Measurements from ENCODE around the gene STK26.
"Not testable (repeated sequence)": the region's sequence is repeated elsewhere in the genome, so short reads cannot be mapped to it uniquely, and the experiment has no call there.

The STK26 gene

DNA sequence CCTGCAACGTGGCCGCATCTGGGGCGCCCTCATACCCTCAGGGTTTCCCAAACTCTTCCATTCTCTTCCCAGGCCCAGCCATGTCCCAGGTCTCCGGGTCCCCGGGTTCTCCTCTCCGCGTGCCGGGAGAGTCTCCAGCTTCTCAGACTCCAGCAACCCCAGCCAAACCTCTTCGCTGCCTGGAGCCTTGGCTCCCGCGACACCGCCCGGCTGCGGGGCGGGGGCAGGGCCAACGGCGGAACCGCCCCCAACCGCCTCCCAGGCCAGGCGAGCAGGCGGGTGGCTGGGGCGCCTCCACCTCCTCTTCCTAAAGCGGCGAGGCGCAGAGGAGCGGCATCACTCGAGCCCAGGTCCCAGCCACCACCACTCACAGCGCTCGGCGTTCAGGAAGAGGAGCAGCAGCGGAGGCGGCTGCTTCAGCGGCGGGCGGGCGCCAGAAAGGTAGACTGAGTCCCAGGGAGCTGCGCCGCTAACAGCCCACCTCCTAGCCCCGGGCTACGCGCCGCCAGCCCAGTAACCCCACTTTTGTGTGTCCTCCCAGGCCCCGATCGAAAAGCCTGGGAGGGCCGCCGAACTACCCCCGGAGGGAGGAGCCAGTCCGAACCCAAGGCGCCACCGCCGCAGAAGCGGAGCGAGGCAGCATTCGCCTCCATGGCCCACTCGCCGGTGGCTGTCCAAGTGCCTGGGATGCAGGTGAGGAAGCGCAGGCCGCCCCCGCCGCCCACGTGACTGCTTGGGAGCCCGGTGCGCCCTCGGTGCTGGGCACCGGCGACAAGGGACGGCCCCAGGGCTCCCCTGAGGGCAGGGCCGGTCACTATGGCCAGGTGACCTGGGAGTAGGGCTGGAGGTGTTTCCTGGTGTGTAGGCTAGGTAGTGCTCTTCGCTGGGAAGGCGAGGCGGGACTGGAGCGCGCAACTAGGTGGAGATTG, at the start of gene STK26:
Gene STK26, plus strand, starts transcription at position 336 of the 929 bp plus-strand sequence. Its CDS starts 316 bp downstream, at position 652.
- DNase-seq = peak in 1 of 2 experiments; percentile 29

- DNase-seq = no peak
These were observed 47.3 kb upstream of the STK26 start for GRCh38 chrX:131975851-131976250.

- DNase-seq = no peak
These were observed 45.5 kb upstream of the STK26 start for GRCh38 chrX:131977619-131978018.

- no peak for DNase-seq
These were observed 44.0 kb upstream of the STK26 start for GRCh38 chrX:131979116-131979515.

DNA sequence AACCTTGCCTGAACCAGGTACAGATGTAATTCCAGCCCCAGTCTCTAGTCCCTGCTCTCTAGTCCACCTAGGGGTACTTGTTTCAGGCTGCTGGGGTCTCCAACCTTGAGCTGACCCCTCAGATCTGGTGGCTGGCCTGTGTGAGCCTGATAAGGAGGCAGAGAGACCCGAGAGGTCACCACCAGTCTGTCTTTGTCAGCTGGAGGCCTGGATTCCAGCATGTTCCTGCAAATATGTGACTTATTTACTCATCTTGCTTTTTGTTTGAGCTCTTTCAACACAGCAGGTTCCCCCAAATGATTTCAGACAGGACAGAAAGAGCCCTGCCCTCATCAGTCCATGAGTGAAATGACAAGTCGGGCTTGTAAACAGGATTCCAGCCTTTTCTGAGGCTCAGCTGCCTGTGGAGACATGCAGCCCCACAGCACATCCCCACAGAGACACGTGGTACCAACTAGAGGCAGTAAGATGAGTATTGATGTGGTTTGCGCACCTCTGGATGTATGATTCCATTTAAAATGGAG, 37.5 kb upstream of the STK26 start:
- no peak for DNase-seq

DNA sequence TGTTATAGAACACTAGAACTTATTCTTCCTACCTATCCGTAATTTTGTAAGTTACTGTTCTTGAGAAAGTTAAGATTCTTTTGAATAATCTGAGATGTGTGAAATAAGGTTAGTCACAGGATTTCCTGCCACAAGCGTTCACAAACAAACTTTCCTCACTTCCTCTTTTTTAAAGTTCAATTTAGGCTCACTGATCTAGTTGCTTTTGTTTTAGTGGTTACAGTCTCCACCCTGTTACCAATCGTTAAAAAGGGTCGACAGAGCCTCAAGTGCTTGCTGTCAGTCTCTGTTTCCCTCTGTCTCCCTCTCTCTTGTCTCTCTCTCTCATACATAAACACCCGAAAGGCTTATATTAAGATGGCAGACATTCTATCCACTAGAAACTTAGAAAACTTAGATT, 35.9 kb upstream of the STK26 start:
- DNase-seq = no peak

DNA sequence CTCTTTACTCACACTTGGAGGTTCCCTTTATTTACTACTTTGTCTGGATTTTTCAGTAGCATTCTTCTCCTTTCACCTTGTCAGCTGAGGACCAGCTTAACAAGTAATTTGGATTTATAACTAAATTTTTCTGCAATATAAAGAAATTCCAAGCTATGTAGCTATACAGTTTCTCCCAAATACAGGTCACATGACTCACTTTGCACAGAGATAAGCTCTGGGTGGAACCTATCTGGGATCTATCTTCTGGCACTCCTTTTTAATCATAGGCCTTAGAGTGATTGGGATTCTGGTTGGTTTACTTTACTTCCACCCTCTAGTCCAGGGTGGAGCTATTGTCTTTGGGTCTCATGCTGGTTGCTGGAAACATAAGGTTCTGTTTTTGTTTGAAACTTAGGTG, 34.9 kb upstream of the STK26 start:
- no peak for DNase-seq

DNA sequence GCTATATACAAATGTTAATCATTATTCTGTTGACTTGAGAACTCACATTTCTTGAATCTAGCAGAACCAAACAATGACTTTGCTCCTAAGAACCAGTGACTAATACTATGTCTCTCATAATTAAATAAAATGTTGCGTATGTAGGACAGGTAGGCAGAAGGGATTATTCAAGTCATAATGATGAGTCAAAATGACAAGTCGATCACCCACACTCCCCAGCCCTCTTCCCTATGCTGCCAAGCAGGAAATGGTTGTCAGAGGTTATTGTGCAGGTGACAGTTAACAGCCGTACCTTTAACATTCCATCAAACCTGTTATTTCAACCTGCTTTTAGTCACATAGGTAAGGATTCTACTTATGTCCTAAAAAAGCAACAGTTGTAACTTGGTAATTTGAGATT, 22.0 kb upstream of the STK26 start:
- DNase-seq = no peak

GRCh38 chrX:132004728-132005127, 18.4 kb upstream of the STK26 start:
- DNase-seq = no peak

- DNase-seq = no peak
These were observed 13.8 kb upstream of the STK26 start for GRCh38 chrX:132009350-132009749.

DNA sequence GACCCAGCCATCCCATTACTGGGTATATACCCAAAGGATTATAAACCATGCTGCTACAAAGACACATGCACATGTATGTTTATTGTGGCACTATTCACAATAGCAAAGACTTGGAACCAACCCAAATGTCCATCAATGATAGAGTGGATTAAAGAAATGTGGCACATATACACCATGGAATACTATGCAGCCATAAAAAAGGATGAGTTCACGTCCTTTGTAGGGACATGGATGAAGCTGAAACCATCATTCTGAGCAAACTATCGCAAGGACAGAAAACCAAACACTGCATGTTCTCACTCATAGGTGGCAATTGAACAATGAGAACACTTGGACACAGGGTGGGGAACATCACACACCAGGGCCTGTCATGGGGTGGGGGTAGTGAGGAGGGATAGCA, 12.9 kb upstream of the STK26 start:
- DNase-seq = not testable (repeated sequence)

GRCh38 chrX:132015875-132016274, 7.2 kb upstream of the STK26 start:
- no peak for DNase-seq

DNA sequence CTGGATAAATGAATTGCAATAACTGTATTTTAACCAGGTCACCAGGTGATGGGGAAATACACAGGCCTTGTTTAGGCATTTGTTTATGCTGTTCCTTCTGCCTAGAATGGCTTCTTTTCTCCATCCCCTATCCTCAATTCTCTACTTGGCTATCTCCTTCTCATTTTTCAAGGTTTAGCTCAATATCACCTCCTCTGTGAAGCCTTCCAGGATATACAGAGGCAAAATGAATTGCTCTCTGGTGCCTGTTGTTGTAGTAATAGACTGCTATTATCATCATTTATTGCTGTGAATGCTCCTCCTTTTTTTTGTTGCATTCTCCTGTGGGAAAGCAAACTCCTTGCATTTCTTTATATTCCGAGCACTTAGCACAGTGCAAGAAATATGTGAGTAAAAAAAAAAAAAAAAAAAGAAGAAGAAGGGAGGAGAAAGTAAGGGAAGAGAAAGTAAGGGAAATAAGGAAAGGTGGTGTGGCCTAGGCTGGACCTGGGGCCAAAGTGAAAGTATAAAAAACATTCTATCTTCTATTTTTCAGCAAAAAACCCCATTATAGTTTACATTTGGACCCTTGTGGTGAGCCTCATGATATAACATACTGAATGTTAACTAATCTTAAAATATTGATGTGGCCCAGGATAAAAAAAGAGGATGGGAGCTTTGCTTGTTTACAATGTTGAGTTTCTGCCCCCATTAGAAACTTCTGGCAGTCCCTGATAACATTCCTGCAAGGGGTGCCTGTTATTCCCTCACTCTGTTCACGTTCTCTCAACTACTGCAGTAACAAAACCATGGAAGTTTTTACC, 6.3 kb upstream of the STK26 start:
- no peak for DNase-seq

- no peak for DNase-seq
These were observed 5.5 kb upstream of the STK26 start for GRCh38 chrX:132017431-132018185.

- no peak for DNase-seq
These were observed 720 bp upstream of the STK26 start for GRCh38 chrX:132022198-132022966.

DNA sequence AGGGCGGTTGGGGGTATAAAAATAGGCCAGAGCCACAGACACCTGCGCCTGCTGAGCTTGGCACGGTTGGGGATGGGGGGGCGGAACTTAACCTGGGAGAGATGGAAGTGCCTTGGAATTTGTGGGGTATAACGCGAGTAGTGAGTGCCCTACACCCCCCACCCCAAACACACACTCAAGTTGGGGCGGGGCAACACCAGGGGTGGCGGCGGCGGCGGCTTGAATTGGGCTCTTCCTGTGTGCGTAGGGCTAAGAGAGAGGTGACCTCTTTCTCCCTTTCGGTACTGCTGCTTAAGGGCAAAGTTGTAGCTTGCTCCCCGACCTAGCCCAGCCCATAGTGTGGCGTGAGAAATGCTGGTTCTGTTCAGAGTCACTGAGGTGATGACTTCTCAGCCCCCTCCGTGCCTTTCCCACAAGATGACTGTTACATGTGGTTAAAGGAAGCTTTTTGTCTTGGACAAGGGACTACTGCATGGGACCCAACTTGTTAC, 839 bp downstream of the STK26 start:
- DNase-seq = no peak

DNA sequence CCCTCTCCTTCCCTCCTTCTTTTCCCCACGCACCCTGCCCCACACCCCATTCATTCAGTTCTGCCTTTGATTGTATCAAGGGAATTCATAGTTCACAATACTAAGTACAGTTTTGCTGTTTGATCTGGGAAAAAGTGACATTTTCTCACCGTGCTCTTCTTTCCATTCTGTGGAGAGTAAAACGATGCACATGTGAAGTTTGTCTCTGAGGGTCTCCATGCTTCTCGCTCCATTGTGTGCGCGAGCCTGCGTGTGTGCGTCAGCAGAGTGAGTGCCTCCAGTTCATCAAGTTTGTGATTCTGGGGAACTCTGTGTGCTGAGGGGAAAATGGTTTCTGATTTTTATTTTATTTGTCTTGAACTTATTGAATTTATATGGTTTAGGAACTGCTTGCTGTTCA, 1.9 kb downstream of the STK26 start:
- DNase-seq = no peak

GRCh38 chrX:132030264-132030663, 7.2 kb downstream of the STK26 start:
- DNase-seq = no peak

DNA sequence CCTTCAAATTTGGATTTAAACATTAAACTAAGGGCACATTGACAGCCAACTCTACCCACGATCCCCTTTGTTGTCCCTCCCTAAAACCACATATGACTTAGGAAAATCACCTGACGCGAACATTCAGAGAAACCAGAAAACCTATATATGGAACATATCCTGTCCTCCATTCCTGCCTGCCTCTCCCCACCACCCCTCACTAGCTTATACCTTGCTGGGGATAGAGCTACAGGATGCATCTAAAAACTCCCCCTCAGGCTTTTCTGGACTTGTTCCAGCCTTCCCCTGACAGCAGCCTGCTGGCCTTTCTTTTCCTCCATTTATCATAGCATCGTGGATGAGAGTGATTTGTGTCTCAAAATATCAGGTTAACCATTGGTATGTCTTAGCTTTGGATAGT, 8.8 kb downstream of the STK26 start:
- DNase-seq = no peak

DNA sequence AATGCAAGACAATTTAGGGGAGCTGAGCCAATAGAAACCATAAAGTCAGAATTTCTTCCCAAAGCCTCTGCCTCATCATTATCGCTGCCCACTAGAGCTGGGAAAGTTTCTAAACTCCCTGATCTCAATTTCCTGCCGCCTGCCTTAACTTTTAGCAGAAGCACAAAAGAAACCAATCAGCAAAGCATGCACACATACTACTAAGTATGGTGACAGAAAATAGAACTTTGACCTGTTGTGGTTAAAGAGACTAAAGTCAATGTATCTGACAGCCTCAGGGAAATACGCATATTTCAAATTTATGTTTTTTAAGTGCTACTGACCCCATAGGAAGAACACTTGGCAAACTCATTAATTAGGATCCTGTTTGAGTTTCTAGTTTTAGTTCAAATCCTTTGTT, 10.1 kb downstream of the STK26 start:
- no peak for DNase-seq

DNA sequence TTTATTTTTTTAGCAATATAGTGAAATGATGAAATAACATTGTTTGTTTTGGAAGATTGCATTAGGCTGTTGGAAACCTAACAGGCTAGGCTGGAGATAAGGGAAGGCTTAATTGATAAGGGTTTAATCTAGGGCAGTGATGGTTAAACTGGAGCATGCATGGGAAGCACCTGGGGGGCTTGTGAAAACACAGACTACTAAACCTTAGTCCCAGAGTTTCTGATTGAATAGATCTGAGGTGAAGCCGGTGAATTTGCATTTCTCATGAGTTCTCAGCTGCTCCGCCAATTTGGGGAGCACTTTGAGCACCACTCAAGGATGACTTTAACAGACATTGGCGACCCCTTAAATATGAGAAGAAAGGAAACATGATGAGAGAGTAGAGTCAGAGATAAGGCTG, 11.5 kb downstream of the STK26 start:
- no peak for DNase-seq

GRCh38 chrX:132037479-132037993, 14.4 kb downstream of the STK26 start:
- no peak for DNase-seq

All from NCI-H446 (cell line).